ENCODE data around the gene TESK2.
"Not testable (repeated sequence)": the region's sequence is repeated elsewhere in the genome, so short reads cannot be mapped to it uniquely, and the experiment has no call there.

The TESK2 gene

GRCh38 chr1:45519774-45520173 is 28.8 kb upstream of the TESK2 start:
- peak overlapping the region; percentile 96 for H3K4me3 ChIP-seq (ENCODE audit: low read depth, low read length)
- H3K9ac ChIP-seq (ENCODE audit: low read depth, low read length): peak overlapping the region; percentile 61
- not testable (repeated sequence) for H3K9me3 ChIP-seq (ENCODE audit: control insufficient read depth, insufficient read depth, low read length); H3K27me3 ChIP-seq (ENCODE audit: control insufficient read depth, insufficient read depth, low read length); H3K4me1 ChIP-seq (ENCODE audit: control insufficient read depth, insufficient read depth, low read length)
- H3K36me3 ChIP-seq (ENCODE audit: control insufficient read depth, insufficient read depth, low read length): peaks cover 31% of the 10 kb centered on the region

GRCh38 chr1:45518910-45519309 is 27.9 kb upstream of the TESK2 start:
- H3K27me3 ChIP-seq (ENCODE audit: control insufficient read depth, insufficient read depth, low read length): no peaks in the 10 kb centered on the region
- H3K9ac ChIP-seq (ENCODE audit: low read depth, low read length): no peak overlapping the region
- peaks cover 3% of the 10 kb centered on the region for H3K4me1 ChIP-seq (ENCODE audit: control insufficient read depth, insufficient read depth, low read length)
- H3K4me3 ChIP-seq (ENCODE audit: low read depth, low read length): peak overlapping the region; percentile 96
- H3K9me3 ChIP-seq (ENCODE audit: control insufficient read depth, insufficient read depth, low read length): no peaks in the 10 kb centered on the region
- H3K36me3 ChIP-seq (ENCODE audit: control insufficient read depth, insufficient read depth, low read length): peaks cover 39% of the 10 kb centered on the region

- H3K27me3 ChIP-seq (ENCODE audit: control insufficient read depth, insufficient read depth, low read length); H3K4me1 ChIP-seq (ENCODE audit: control insufficient read depth, insufficient read depth, low read length); H3K9ac ChIP-seq (ENCODE audit: low read depth, low read length); H3K9me3 ChIP-seq (ENCODE audit: control insufficient read depth, insufficient read depth, low read length); H3K4me3 ChIP-seq (ENCODE audit: low read depth, low read length): not testable (repeated sequence)
- peaks cover 44% of the 10 kb centered on the region for H3K36me3 ChIP-seq (ENCODE audit: control insufficient read depth, insufficient read depth, low read length)
Measured at GRCh38 chr1:45518366-45518765, 27.4 kb upstream of the TESK2 start.

- Histone ChIP-seq H3K9ac (ENCODE audit: low read depth, low read length) (no peak overlapping the region), H3K9me3 (ENCODE audit: control insufficient read depth, insufficient read depth, low read length) (no peaks in the 10 kb centered on the region), H3K4me3 (ENCODE audit: low read depth, low read length) (no peak overlapping the region), H3K27me3 (ENCODE audit: control insufficient read depth, insufficient read depth, low read length) (no peaks in the 10 kb centered on the region), H3K4me1 (ENCODE audit: control insufficient read depth, insufficient read depth, low read length) (no peaks in the 10 kb centered on the region), H3K36me3 (ENCODE audit: control insufficient read depth, insufficient read depth, low read length) (peaks cover 55% of the 10 kb centered on the region)
Measured at GRCh38 chr1:45516465-45516864, 25.5 kb upstream of the TESK2 start.

GRCh38 chr1:45516036-45516435 is 25.1 kb upstream of the TESK2 start:
- Histone ChIP-seq H3K36me3 (ENCODE audit: control insufficient read depth, insufficient read depth, low read length) (peaks cover 58% of the 10 kb centered on the region), H3K9me3 (ENCODE audit: control insufficient read depth, insufficient read depth, low read length) (no peaks in the 10 kb centered on the region), H3K9ac (ENCODE audit: low read depth, low read length) (no peak overlapping the region), H3K4me1 (ENCODE audit: control insufficient read depth, insufficient read depth, low read length) (no peaks in the 10 kb centered on the region), H3K27me3 (ENCODE audit: control insufficient read depth, insufficient read depth, low read length) (no peaks in the 10 kb centered on the region), H3K4me3 (ENCODE audit: low read depth, low read length) (no peak overlapping the region)

- not testable (repeated sequence) for H3K9ac ChIP-seq (ENCODE audit: low read depth, low read length); H3K9me3 ChIP-seq (ENCODE audit: control insufficient read depth, insufficient read depth, low read length); H3K27me3 ChIP-seq (ENCODE audit: control insufficient read depth, insufficient read depth, low read length); H3K4me3 ChIP-seq (ENCODE audit: low read depth, low read length); H3K4me1 ChIP-seq (ENCODE audit: control insufficient read depth, insufficient read depth, low read length)
- H3K36me3 ChIP-seq (ENCODE audit: control insufficient read depth, insufficient read depth, low read length): peaks cover 69% of the 10 kb centered on the region
Measured at GRCh38 chr1:45513532-45514260, 22.7 kb upstream of the TESK2 start.

GRCh38 chr1:45512641-45513054 is 21.7 kb upstream of the TESK2 start:
- Histone ChIP-seq H3K4me3 (ENCODE audit: low read depth, low read length) (no peak overlapping the region), H3K9ac (ENCODE audit: low read depth, low read length) (no peak overlapping the region), H3K4me1 (ENCODE audit: control insufficient read depth, insufficient read depth, low read length) (no peaks in the 10 kb centered on the region), H3K27me3 (ENCODE audit: control insufficient read depth, insufficient read depth, low read length) (no peaks in the 10 kb centered on the region), H3K9me3 (ENCODE audit: control insufficient read depth, insufficient read depth, low read length) (no peaks in the 10 kb centered on the region), H3K36me3 (ENCODE audit: control insufficient read depth, insufficient read depth, low read length) (peaks cover 65% of the 10 kb centered on the region)

GRCh38 chr1:45510972-45511527 is 20.1 kb upstream of the TESK2 start:
- Histone ChIP-seq H3K36me3 (ENCODE audit: control insufficient read depth, insufficient read depth, low read length) (peaks cover 51% of the 10 kb centered on the region), H3K4me3 (ENCODE audit: low read depth, low read length) (no peak overlapping the region), H3K4me1 (ENCODE audit: control insufficient read depth, insufficient read depth, low read length) (no peaks in the 10 kb centered on the region), H3K27me3 (ENCODE audit: control insufficient read depth, insufficient read depth, low read length) (no peaks in the 10 kb centered on the region), H3K9me3 (ENCODE audit: control insufficient read depth, insufficient read depth, low read length) (no peaks in the 10 kb centered on the region), H3K9ac (ENCODE audit: low read depth, low read length) (no peak overlapping the region)

GRCh38 chr1:45510036-45510971 is 19.3 kb upstream of the TESK2 start:
- no peaks in the 10 kb centered on the region for H3K9me3 ChIP-seq (ENCODE audit: control insufficient read depth, insufficient read depth, low read length)
- H3K4me1 ChIP-seq (ENCODE audit: control insufficient read depth, insufficient read depth, low read length): no peaks in the 10 kb centered on the region
- H3K36me3 ChIP-seq (ENCODE audit: control insufficient read depth, insufficient read depth, low read length): peaks cover 46% of the 10 kb centered on the region
- no peaks in the 10 kb centered on the region for H3K27me3 ChIP-seq (ENCODE audit: control insufficient read depth, insufficient read depth, low read length)
- H3K4me3 ChIP-seq (ENCODE audit: low read depth, low read length): no peak overlapping the region
- H3K9ac ChIP-seq (ENCODE audit: low read depth, low read length): no peak overlapping the region

GRCh38 chr1:45508295-45509151 is 17.6 kb upstream of the TESK2 start:
- Histone ChIP-seq H3K36me3 (ENCODE audit: control insufficient read depth, insufficient read depth, low read length) (peaks cover 30% of the 10 kb centered on the region), H3K9ac (ENCODE audit: low read depth, low read length) (no peak overlapping the region)

GRCh38 chr1:45507893-45508292 is 16.9 kb upstream of the TESK2 start:
- Histone ChIP-seq H3K9ac (ENCODE audit: low read depth, low read length) (no peak overlapping the region), H3K4me1 (ENCODE audit: control insufficient read depth, insufficient read depth, low read length) (no peaks in the 10 kb centered on the region), H3K36me3 (ENCODE audit: control insufficient read depth, insufficient read depth, low read length) (peaks cover 26% of the 10 kb centered on the region), H3K27me3 (ENCODE audit: control insufficient read depth, insufficient read depth, low read length) (no peaks in the 10 kb centered on the region), H3K9me3 (ENCODE audit: control insufficient read depth, insufficient read depth, low read length) (no peaks in the 10 kb centered on the region), H3K4me3 (ENCODE audit: low read depth, low read length) (no peak overlapping the region)

More at GRCh38 chr1:45508295-45509151, 17.6 kb upstream of the TESK2 start:
- no peaks in the 10 kb centered on the region for H3K9me3 ChIP-seq (ENCODE audit: control insufficient read depth, insufficient read depth, low read length)
- no peak overlapping the region for H3K4me3 ChIP-seq (ENCODE audit: low read depth, low read length)
- no peaks in the 10 kb centered on the region for H3K27me3 ChIP-seq (ENCODE audit: control insufficient read depth, insufficient read depth, low read length)
- H3K4me1 ChIP-seq (ENCODE audit: control insufficient read depth, insufficient read depth, low read length): no peaks in the 10 kb centered on the region

All from iPS-15b (cell line).